ENCODE measurements around the gene COL26A1.

DNA sequence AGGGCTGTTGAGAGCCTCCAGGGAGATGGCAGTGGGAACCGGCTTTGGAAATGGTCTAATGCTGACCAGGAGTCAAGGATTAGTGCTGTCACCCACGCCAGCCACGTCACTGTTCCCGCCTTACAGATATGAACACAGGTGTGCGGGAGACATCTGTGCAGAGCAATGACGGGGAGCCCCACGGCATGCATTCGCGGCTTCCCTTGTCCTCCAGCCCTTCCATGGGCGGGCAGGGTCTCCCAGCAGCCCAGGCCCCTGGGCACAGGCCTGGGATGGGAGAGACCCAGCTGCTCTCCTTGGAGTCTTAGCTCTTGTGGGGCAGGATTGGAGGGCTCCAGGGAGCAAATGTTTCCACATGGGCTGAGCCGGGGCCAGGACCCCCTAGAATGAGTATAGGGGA is 172.2 kb downstream of the COL26A1 start:
- no peak for TF ChIP-seq ZBTB8A (tag by site-specific recombination; IDR thresholded peaks at IDR 0.05)
- TF ChIP-seq, protein P1, sequence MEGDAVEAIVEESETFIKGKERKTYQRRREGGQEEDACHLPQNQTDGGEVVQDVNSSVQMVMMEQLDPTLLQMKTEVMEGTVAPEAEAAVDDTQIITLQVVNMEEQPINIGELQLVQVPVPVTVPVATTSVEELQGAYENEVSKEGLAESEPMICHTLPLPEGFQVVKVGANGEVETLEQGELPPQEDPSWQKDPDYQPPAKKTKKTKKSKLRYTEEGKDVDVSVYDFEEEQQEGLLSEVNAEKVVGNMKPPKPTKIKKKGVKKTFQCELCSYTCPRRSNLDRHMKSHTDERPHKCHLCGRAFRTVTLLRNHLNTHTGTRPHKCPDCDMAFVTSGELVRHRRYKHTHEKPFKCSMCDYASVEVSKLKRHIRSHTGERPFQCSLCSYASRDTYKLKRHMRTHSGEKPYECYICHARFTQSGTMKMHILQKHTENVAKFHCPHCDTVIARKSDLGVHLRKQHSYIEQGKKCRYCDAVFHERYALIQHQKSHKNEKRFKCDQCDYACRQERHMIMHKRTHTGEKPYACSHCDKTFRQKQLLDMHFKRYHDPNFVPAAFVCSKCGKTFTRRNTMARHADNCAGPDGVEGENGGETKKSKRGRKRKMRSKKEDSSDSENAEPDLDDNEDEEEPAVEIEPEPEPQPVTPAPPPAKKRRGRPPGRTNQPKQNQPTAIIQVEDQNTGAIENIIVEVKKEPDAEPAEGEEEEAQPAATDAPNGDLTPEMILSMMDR (tag by site-specific recombination; IDR thresholded peaks at IDR 0.05), result no peak
- TF ChIP-seq TCF7L2 (IDR thresholded peaks at IDR 0.05; ENCODE audit: borderline replicate concordance, low read depth, low read length), result no peak
- TF ChIP-seq RBAK (tag by site-specific recombination; IDR thresholded peaks at IDR 0.05), result no peak
- no peak for TF ChIP-seq ZFP3 (tag by site-specific recombination; IDR thresholded peaks at IDR 0.05; ENCODE audit: low read depth)
- TF ChIP-seq ZNF175 (tag by site-specific recombination; IDR thresholded peaks at IDR 0.05), result no peak
- no peak for TF ChIP-seq ZNF747 (tag by site-specific recombination; IDR thresholded peaks at IDR 0.05)
- TF ChIP-seq YY1 (tag by site-specific recombination; IDR thresholded peaks at IDR 0.05), result no peak
- no peak for TF ChIP-seq ZNF768 (tag by site-specific recombination; IDR thresholded peaks at IDR 0.05)
- TF ChIP-seq, protein P2, sequence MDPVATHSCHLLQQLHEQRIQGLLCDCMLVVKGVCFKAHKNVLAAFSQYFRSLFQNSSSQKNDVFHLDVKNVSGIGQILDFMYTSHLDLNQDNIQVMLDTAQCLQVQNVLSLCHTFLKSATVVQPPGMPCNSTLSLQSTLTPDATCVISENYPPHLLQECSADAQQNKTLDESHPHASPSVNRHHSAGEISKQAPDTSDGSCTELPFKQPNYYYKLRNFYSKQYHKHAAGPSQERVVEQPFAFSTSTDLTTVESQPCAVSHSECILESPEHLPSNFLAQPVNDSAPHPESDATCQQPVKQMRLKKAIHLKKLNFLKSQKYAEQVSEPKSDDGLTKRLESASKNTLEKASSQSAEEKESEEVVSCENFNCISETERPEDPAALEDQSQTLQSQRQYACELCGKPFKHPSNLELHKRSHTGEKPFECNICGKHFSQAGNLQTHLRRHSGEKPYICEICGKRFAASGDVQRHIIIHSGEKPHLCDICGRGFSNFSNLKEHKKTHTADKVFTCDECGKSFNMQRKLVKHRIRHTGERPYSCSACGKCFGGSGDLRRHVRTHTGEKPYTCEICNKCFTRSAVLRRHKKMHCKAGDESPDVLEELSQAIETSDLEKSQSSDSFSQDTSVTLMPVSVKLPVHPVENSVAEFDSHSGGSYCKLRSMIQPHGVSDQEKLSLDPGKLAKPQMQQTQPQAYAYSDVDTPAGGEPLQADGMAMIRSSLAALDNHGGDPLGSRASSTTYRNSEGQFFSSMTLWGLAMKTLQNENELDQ (tag by site-specific recombination; IDR thresholded peaks at IDR 0.05; ENCODE audit: low read depth), result no peak
- no peak for TF ChIP-seq ZNF19 (tag by site-specific recombination; IDR thresholded peaks at IDR 0.05; ENCODE audit: low read depth)
- TF ChIP-seq, protein P3, sequence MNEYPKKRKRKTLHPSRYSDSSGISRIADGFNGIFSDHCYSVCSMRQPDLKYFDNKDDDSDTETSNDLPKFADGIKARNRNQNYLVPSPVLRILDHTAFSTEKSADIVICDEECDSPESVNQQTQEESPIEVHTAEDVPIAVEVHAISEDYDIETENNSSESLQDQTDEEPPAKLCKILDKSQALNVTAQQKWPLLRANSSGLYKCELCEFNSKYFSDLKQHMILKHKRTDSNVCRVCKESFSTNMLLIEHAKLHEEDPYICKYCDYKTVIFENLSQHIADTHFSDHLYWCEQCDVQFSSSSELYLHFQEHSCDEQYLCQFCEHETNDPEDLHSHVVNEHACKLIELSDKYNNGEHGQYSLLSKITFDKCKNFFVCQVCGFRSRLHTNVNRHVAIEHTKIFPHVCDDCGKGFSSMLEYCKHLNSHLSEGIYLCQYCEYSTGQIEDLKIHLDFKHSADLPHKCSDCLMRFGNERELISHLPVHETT (tag by site-specific recombination; IDR thresholded peaks at IDR 0.05), result no peak
